Tibial nerve (tissue), 4 donors: Measurements from ENCODE around the gene HAPLN1. TPM values are rescaled to one million over a fixed set of nuclear protein-coding genes. Genes with fewer than 3 reads are reported as not detected.

ENCODE experiments used
- DNase-seq, 2 donors: peaks; one replicate each; pipeline ENCODE4 v3.0.0-alpha.2; 2019; ENCODE audit warnings: low spot score in 2 of 2
- H3K27ac ChIP-seq, 4 donors: fragments of 200-600 bp; sonication (generic) in 3 of 4; one replicate each; pipeline ENCODE4 v1.5.1; 2017 to 2019; ENCODE audit warnings: mild to moderate bottlenecking in 1 of 4
- H3K27me3 ChIP-seq, 2 donors: fragments of 200-600 bp; sonication (generic) in 1 of 2; one replicate each; pipeline versions ENCODE4 v1.5.1 to v1.6.0; 2017 to 2019
- H3K36me3 ChIP-seq, 3 donors: fragments of 200-600 bp; sonication (generic); one replicate each; pipeline ENCODE4 v1.5.1; 2018 to 2019
- H3K4me1 ChIP-seq, 4 donors: fragments of 200-600 bp; sonication (generic) in 3 of 4; one replicate each; pipeline ENCODE4 v1.5.1; 2017 to 2019
- H3K4me3 ChIP-seq, 4 donors: fragments of 200-600 bp; sonication (generic) in 3 of 4; one replicate each; pipeline ENCODE4 v1.5.1; 2017 to 2019; ENCODE audit warnings: mild to moderate bottlenecking in 1 of 4, moderate library complexity in 1 of 4
- H3K9me3 ChIP-seq, 4 donors: fragments of 200-600 bp; sonication (generic) in 3 of 4; one replicate each; pipeline ENCODE4 v1.5.1; 2017 to 2019
- EP300 ChIP-seq, 2 donors: sonication (generic); formaldehyde crosslinking; IDR thresholded peaks; one replicate each; pipeline ENCODE4 v1.6.1; 2017; ENCODE audit warnings: antibody characterized with exemption in 2 of 2, mild to moderate bottlenecking in 1 of 2
- POLR2A ChIP-seq, 2 donors: fragments of 450-650 bp; IDR thresholded peaks; one replicate each; pipeline ENCODE4 v1.6.1; 2017; ENCODE audit warnings: antibody characterized with exemption in 2 of 2, mild to moderate bottlenecking in 2 of 2, moderate library complexity in 2 of 2
- WGBS, 2 donors: methylation state at CpG; one replicate each; pipeline ENCODE4 v1.1.5; 2018; 5-methylcytosine and 5-hydroxymethylcytosine counted together
- total RNA-seq, 4 donors: library from RNA; depleted of rRNA; stranded (reverse); fragments of >200 nt; gene quantifications; one replicate each; pipeline ENCODE4 v1.1.0, GENCODE V29; 2016
- TF ChIP-seq, protein P1 (sequence below), 5 experiments: fragments of 200-600 bp in 3 of 5; fragments of 450-650 bp in 2 of 5; sonication (generic) in 3 of 5; IDR thresholded peaks; one replicate each; pipeline ENCODE4 v1.5.1; 2016 to 2019; ENCODE audit warnings: antibody characterized with exemption in 5 of 5, mild to moderate bottlenecking in 3 of 5, moderate library complexity in 2 of 5

HAPLN1 gene
- total RNA-seq, 4 donors from 2014 or later: not detected

DNA sequence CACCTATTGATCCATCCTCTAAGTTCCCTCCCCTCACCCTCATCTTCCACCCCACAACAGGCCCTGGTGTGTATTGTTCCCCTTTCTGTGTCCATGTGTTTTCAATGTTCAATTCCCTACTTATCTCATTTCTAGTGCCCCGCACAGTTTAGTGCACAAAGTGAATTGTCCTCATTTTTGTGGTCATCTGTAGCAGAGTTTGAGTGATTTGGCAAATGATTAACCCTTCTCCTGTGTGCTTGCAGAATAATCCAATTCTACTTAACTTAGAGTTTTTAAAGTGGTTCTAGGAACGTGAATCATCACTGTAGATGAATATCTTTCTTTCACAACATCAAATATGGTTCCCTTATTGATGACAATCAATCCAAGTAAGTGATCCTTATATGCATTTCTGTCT is 6.3 kb upstream of the HAPLN1 start:
- DNase-seq: no peak
- no peak overlapping the region for H3K4me3 ChIP-seq
- peaks cover 0 to 7% (median 3%) of the 10 kb centered on the region in 4 donors for H3K4me1 ChIP-seq
- no peaks in the 10 kb centered on the region for H3K9me3 ChIP-seq
- TF ChIP-seq POLR2A (IDR thresholded peaks at IDR 0.05) (no peak), EP300 (IDR thresholded peaks at IDR 0.05) (no peak)
- TF ChIP-seq, protein P1, sequence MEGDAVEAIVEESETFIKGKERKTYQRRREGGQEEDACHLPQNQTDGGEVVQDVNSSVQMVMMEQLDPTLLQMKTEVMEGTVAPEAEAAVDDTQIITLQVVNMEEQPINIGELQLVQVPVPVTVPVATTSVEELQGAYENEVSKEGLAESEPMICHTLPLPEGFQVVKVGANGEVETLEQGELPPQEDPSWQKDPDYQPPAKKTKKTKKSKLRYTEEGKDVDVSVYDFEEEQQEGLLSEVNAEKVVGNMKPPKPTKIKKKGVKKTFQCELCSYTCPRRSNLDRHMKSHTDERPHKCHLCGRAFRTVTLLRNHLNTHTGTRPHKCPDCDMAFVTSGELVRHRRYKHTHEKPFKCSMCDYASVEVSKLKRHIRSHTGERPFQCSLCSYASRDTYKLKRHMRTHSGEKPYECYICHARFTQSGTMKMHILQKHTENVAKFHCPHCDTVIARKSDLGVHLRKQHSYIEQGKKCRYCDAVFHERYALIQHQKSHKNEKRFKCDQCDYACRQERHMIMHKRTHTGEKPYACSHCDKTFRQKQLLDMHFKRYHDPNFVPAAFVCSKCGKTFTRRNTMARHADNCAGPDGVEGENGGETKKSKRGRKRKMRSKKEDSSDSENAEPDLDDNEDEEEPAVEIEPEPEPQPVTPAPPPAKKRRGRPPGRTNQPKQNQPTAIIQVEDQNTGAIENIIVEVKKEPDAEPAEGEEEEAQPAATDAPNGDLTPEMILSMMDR (IDR thresholded peaks at IDR 0.05): no peak
- WGBS, 2 donors: 76 to 86% methylated on average over 2 of the region's 2 CpGs
- peaks cover 0 to 3% of the 10 kb centered on the region in 2 donors for H3K27me3 ChIP-seq
- H3K27ac ChIP-seq: no peak overlapping the region
- no peaks in the 10 kb centered on the region for H3K36me3 ChIP-seq

DNA sequence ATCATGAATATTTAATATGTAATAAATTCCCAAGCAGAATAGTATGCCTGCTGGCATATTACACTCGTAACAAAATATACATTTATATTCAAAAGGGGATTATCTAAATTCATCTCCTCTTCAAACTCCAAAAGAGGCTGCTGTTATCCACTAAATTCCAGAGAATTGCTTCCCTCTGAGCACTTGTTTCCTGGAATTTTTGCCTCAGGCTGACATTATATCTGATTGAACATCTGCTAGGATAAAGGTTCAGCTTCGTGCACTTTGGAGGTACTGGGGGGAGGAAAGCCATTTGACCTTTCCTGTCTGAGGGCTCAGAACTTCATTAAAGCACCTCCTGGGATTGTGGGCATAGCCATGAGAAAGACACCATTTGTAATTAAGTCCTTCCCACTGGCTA is 4.3 kb upstream of the HAPLN1 start:
- WGBS, 2 donors: 63 to 66% methylated on average over 2 of the region's 2 CpGs
- Histone ChIP-seq H3K9me3 (no peaks in the 10 kb centered on the region), H3K27ac (no peak overlapping the region), H3K36me3 (no peaks in the 10 kb centered on the region), H3K27me3 (peaks cover 0 to 13% of the 10 kb centered on the region in 2 donors), H3K4me1 (peaks cover 0 to 14% (median 4%) of the 10 kb centered on the region in 4 donors), H3K4me3 (no peak overlapping the region)
- no peak for TF ChIP-seq POLR2A (IDR thresholded peaks at IDR 0.05)
- no peak for TF ChIP-seq EP300 (IDR thresholded peaks at IDR 0.05)
- TF ChIP-seq, protein P1 (IDR thresholded peaks at IDR 0.05): no peak
- no peak for DNase-seq

DNA sequence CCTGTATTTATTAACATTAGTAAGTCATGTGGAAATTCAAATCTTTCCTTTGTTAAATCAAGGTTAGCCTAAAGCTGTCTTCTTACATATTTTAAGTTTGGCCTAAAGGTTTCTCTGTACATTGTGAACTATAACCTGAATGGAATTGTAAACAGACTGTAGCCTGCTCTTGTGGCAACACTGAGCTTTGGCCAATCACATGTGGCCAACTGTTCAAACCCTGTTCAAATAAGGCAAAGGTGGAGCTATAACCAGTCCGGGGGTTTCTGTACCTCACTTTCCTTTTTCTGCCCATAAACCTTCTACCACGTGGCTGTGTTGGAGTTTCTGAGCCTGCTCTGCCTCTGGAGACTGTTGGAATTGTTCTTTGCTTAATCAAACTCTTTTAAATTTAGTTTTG is 3.3 kb upstream of the HAPLN1 start:
- Histone ChIP-seq H3K4me1 (peaks cover 0 to 14% (median 4%) of the 10 kb centered on the region in 4 donors), H3K9me3 (no peaks in the 10 kb centered on the region), H3K27ac (no peak overlapping the region), H3K4me3 (no peak overlapping the region), H3K27me3 (peaks cover 0 to 13% of the 10 kb centered on the region in 2 donors), H3K36me3 (no peaks in the 10 kb centered on the region)
- DNase-seq: no peak
- WGBS, 2 donors: 70 to 74% methylated on average over 2 of the region's 2 CpGs
- TF ChIP-seq POLR2A (IDR thresholded peaks at IDR 0.05): no peak
- TF ChIP-seq, protein P1 (IDR thresholded peaks at IDR 0.05): no peak
- no peak for TF ChIP-seq EP300 (IDR thresholded peaks at IDR 0.05)

DNA sequence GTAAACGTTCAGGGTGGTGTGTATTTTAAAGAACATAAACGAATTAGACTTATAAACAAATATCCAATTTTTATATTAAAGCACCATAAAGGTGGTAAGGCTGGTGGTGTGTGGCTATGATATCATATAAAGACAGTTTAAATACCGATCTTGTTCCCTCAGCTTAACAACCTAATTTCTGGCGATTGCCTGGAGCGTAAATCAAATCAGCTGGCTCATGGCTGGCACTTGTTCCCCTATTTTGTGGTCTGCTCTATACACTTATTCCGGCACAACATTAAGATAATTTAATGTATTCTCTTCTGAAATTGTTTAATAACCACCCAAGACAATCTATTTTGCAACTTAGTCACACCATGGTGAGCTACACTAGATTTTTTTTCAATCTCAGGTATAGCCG is 2.4 kb upstream of the HAPLN1 start:
- no peak for TF ChIP-seq EP300 (IDR thresholded peaks at IDR 0.05)
- TF ChIP-seq POLR2A (IDR thresholded peaks at IDR 0.05): no peak
- TF ChIP-seq, protein P1 (IDR thresholded peaks at IDR 0.05): no peak
- no peak overlapping the region for H3K27ac ChIP-seq
- peaks cover 0 to 18% (median 4%) of the 10 kb centered on the region in 4 donors for H3K4me1 ChIP-seq
- no peaks in the 10 kb centered on the region for H3K9me3 ChIP-seq
- H3K27me3 ChIP-seq: peaks cover 0 to 13% of the 10 kb centered on the region in 2 donors
- no peak overlapping the region for H3K4me3 ChIP-seq
- DNase-seq: no peak
- H3K36me3 ChIP-seq: no peaks in the 10 kb centered on the region
- 78 to 80% methylated on average over 7 of the region's 7 CpGs for WGBS, 2 donors

DNA sequence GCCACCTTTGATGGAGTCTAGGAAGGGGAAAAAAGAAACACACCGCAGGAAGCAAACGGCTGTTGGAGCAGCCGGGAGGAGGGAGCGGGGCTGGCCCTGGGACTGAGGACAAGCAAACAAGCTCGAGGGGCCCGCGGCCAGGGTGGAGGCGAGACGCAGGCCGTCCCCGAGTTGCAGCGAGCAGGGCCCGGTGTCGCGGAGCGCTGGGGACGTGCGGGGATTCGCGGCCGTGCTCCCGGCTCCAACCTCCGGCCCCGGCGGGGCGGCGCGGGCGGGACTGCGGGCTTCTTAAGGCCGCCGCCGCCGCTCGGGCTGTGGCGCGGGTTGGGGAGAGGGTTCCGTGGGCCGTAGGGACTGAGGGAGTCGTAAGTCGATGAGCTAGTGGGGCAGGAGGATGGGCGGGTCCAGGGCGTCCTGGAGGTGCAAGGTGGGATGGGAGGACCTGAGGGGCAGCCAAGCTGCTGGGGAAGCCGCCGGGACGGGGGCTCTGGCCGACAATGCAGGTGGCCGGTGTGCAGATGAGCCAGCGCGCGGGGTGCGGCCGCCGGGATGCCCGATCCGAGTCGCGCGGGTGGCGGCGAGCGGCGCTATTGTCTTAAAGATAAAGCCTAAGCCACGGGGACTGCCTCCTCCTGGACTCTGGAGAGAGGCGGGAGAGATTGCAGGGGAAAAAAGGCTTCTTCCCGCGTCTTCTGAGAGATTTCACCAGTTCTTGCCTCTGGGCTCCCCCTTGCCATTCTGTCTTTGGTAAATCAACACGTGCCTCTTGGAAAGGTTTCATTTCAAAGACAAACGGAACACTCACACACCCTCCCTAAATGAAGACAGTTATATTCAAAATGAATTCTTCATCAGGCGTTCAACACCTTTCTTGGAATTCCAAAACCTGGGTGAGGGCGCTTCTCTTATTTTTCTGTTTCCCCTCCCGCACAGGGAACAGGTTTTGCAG is 1.6 kb upstream of the HAPLN1 start:
- 5 to 7% methylated on average over 41 to 57 of the region's 72 CpGs for WGBS, 2 donors
- H3K4me3 ChIP-seq: peak overlapping the region; percentile 34 to 67 (median 54)
- H3K27me3 ChIP-seq: peaks cover 0 to 13% of the 10 kb centered on the region in 2 donors
- peak; percentile 33 to 46 for DNase-seq
- no peaks in the 10 kb centered on the region for H3K36me3 ChIP-seq
- no peak for TF ChIP-seq EP300 (IDR thresholded peaks at IDR 0.05)
- TF ChIP-seq, protein P1 (IDR thresholded peaks at IDR 0.05): peak in 4 of 5 experiments; percentile 11 to 36 (median 30)
- peak overlapping the region in 1 of 4 donors; percentile 5 for H3K27ac ChIP-seq
- peaks cover 0 to 18% (median 4%) of the 10 kb centered on the region in 4 donors for H3K4me1 ChIP-seq
- no peaks in the 10 kb centered on the region for H3K9me3 ChIP-seq
